GM19240 (cell line): ENCODE data around the gene TSACC.

ENCODE experiments used
- DNase-seq: peaks from one replicate; pipeline ENCODE4 v3.0.0; 2011; ENCODE audit warnings: low spot score; ENCODE audit not compliant: insufficient read length

Gene TSACC

DNA sequence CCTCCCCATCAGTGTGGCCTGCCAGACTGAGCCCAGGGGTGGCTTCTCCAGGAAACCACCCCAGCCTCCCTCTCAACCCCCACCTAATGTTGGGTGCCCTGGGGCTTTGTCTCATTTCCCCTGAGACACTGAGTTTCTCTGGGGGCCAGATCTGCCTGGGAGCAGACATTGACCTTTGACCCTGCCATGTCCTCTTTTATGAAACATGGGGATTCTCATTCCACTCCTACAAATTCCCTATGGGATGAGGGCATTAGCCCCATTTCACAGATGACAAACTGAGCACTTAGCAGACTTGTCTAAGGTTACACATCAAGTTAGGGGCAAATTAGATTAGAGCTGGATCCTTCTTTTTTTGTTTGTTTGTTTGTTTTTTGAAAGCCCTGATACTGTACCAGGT lies 54.8 kb downstream of the TSACC start:
- no peak for DNase-seq

GRCh38 chr1:156394082-156394481 lies 55.8 kb downstream of the TSACC start:
- DNase-seq = no peak

DNA sequence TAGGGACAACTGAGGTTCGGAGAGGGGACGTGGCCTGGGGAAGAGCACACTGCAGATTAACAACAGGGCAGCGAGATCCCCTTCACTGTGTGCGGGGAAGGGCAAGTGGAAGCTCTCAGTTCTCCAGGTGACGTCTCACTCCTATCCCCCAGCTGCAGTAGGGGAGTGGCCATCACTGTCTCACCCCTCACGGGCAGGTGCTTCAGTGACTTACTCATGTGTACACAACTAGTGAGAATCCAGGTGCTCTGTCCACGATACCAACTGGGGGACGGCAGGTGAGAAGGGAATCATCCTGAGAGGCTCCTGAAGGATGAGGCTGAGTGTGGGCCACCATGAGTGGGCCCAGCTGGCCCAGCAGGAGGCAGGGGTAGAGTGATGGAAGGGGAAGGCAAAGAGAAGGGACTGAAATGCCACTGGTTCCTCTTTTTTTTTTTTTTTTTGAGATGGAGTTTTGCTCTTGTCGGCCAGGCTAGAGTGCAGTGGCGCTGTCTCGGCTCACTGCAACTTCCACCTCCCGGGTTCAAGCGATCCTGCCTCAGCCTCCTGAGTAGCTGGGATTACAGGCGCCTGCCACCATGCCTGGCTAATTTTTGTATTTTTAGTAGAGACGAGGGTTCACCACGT lies 56.6 kb downstream of the TSACC start:
- DNase-seq = no peak
